ENCODE measurements around the gene ADAM12. TPM values are rescaled to one million over a fixed set of nuclear protein-coding genes. Genes with fewer than 3 reads are reported as not detected.

ADAM12 gene
- polyA plus RNA-seq, 3 donors = 19.7 to 23.0 (median 22.8) TPM

- DNase-seq = no peak
Observed at GRCh38 chr10:126081841-126082466, 306.3 kb downstream of the ADAM12 start.

GRCh38 chr10:126080879-126081411 is 307.3 kb downstream of the ADAM12 start:
- DNase-seq = peak; percentile 59

GRCh38 chr10:126080291-126080825 is 307.9 kb downstream of the ADAM12 start:
- DNase-seq = no peak

GRCh38 chr10:126075009-126075408 is 313.3 kb downstream of the ADAM12 start:
- DNase-seq = no peak

- no peak for DNase-seq
Observed at GRCh38 chr10:126074291-126074690, 314.0 kb downstream of the ADAM12 start.

GRCh38 chr10:126073606-126074005 is 314.7 kb downstream of the ADAM12 start:
- no peak for DNase-seq

- DNase-seq = no peak
Observed at GRCh38 chr10:126072622-126073021, 315.7 kb downstream of the ADAM12 start.

- no peak for DNase-seq
Observed at GRCh38 chr10:126070476-126071215, 317.6 kb downstream of the ADAM12 start.

- DNase-seq = no peak
Observed at GRCh38 chr10:126068322-126068721, 320.0 kb downstream of the ADAM12 start.

- DNase-seq = no peak
Observed at GRCh38 chr10:126066456-126066855, 321.8 kb downstream of the ADAM12 start.

GRCh38 chr10:126065751-126066377 is 322.4 kb downstream of the ADAM12 start:
- DNase-seq = no peak

- DNase-seq = no peak
Observed at GRCh38 chr10:126064512-126064911, 323.8 kb downstream of the ADAM12 start.

- no peak for DNase-seq
Observed at GRCh38 chr10:126063353-126063791, 324.9 kb downstream of the ADAM12 start.

GRCh38 chr10:126062131-126063032 is 325.9 kb downstream of the ADAM12 start:
- DNase-seq = no peak

GRCh38 chr10:126061526-126061925 is 326.8 kb downstream of the ADAM12 start:
- DNase-seq = no peak

- DNase-seq = no peak
Observed at GRCh38 chr10:126060261-126060931, 327.9 kb downstream of the ADAM12 start.

- DNase-seq = no peak
Observed at GRCh38 chr10:126059076-126059826, 329.0 kb downstream of the ADAM12 start.

- DNase-seq = no peak
Observed at GRCh38 chr10:126058507-126058906, 329.8 kb downstream of the ADAM12 start.

- DNase-seq = no peak
Observed at GRCh38 chr10:126058104-126058503, 330.2 kb downstream of the ADAM12 start.

GRCh38 chr10:126057494-126057893 is 330.8 kb downstream of the ADAM12 start:
- no peak for DNase-seq

All from renal pelvis (tissue), 4 donors.